Stimulated activated naive CD4-positive, alpha-beta T cell treated with Interleukin-2 at 50 U/mL for 16 hours (primary cell): ENCODE results near the gene ARMH3.
A peak's percentile ranks its signal among the peaks of the same experiment; 100 is the strongest.

Experiments
- DNase-seq: peaks from one replicate; lab custom pipeline; 2025; lab: John Stamatoyannopoulos, UW

Gene ARMH3

GRCh38 chr10:101896225-101896877 lies 159.6 kb downstream of the ARMH3 start:
- DNase-seq: no peak

GRCh38 chr10:101895781-101896180 lies 160.2 kb downstream of the ARMH3 start:
- DNase-seq: no peak

GRCh38 chr10:101894742-101895141 lies 161.2 kb downstream of the ARMH3 start:
- no peak for DNase-seq

- no peak for DNase-seq
Measured at GRCh38 chr10:101894266-101894665, 161.7 kb downstream of the ARMH3 start.

GRCh38 chr10:101893510-101894120 lies 162.4 kb downstream of the ARMH3 start:
- DNase-seq: no peak

GRCh38 chr10:101892782-101893391 lies 163.1 kb downstream of the ARMH3 start:
- no peak for DNase-seq

GRCh38 chr10:101889256-101890210 lies 166.4 kb downstream of the ARMH3 start:
- peak; percentile 63 for DNase-seq

- no peak for DNase-seq
Measured at GRCh38 chr10:101888251-101888949, 167.6 kb downstream of the ARMH3 start.

GRCh38 chr10:101887775-101888174 lies 168.2 kb downstream of the ARMH3 start:
- no peak for DNase-seq

- no peak for DNase-seq
Measured at GRCh38 chr10:101886521-101887312, 169.3 kb downstream of the ARMH3 start.

- no peak for DNase-seq
Measured at GRCh38 chr10:101881036-101881774, 174.8 kb downstream of the ARMH3 start.

- no peak for DNase-seq
Measured at GRCh38 chr10:101880232-101880573, 175.8 kb downstream of the ARMH3 start.

GRCh38 chr10:101879456-101880231 lies 176.3 kb downstream of the ARMH3 start:
- no peak for DNase-seq

- no peak for DNase-seq
Measured at GRCh38 chr10:101878869-101879268, 177.1 kb downstream of the ARMH3 start.

GRCh38 chr10:101875068-101875688 lies 180.8 kb downstream of the ARMH3 start:
- DNase-seq: no peak

- no peak for DNase-seq
Measured at GRCh38 chr10:101874252-101874651, 181.7 kb downstream of the ARMH3 start.

- no peak for DNase-seq
Measured at GRCh38 chr10:101867931-101868330, 188.0 kb downstream of the ARMH3 start.

GRCh38 chr10:101859530-101859929 lies 196.4 kb downstream of the ARMH3 start:
- DNase-seq: no peak
